Activated CD8-positive, alpha-beta memory T cell treated with anti-CD3 and anti-CD28 coated beads for 4 hours (primary cell): ENCODE data around the gene GALNTL6.

Source experiments
- DNase-seq, 2 donors: peaks; one replicate each; pipeline ENCODE4 v3.0.0-alpha.2; 2020; ENCODE audit warnings: low read depth in 2 of 2

The GALNTL6 gene

GRCh38 chr4:172007889-172008288 is 194.7 kb downstream of the GALNTL6 start:
- DNase-seq: no peak

GRCh38 chr4:172009446-172010230 is 196.4 kb downstream of the GALNTL6 start:
- no peak for DNase-seq

GRCh38 chr4:172011196-172011595 is 198.0 kb downstream of the GALNTL6 start:
- DNase-seq: no peak

GRCh38 chr4:172018358-172018757 is 205.2 kb downstream of the GALNTL6 start:
- DNase-seq: no peak

- DNase-seq: no peak
Observed at GRCh38 chr4:172035562-172035961, 222.4 kb downstream of the GALNTL6 start.

- DNase-seq: no peak
Observed at GRCh38 chr4:172040766-172041165, 227.6 kb downstream of the GALNTL6 start.

- no peak for DNase-seq
Observed at GRCh38 chr4:172042714-172043114, 229.5 kb downstream of the GALNTL6 start.

- no peak for DNase-seq
Observed at GRCh38 chr4:172045981-172046380, 232.8 kb downstream of the GALNTL6 start.

- no peak for DNase-seq
Observed at GRCh38 chr4:172048666-172049065, 235.5 kb downstream of the GALNTL6 start.

DNA sequence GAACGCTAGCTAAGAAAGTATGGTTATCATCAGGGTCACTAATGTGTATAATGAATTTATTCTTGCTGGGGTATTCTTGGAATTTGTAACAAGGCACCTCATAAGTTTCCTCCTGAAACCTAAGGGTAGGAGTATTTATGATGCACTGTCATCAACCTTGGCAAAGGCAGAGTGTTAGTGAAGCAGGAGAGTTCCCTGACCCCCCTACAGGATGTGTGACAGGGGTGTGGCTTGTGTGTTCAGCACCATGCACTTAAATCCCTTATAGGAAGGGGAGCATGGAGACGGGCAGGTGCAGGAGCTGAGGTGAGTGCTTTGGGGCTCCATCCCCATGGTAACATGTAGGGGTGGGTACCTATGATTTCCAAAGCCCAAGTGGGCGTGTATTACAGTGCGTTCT is 237.7 kb downstream of the GALNTL6 start:
- no peak for DNase-seq

DNA sequence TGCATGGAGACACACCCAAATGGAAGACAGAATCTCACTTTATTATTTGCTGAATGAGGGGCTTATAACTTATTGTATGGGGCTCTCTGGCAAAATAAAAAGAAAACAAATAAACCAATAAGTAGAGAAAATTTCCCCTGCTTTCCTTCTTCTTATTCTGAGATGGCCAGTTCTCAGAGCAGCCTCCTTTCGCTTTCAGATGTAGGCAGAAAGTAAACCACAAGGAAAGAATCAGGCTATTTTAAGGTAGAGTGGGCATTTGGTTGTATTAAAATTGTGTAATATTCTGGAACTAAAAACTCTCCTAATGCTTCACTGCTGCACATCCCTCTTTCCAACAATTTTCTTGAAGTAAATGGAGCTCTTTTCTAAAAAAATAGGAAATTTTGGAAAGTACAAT is 241.8 kb downstream of the GALNTL6 start:
- no peak for DNase-seq

DNA sequence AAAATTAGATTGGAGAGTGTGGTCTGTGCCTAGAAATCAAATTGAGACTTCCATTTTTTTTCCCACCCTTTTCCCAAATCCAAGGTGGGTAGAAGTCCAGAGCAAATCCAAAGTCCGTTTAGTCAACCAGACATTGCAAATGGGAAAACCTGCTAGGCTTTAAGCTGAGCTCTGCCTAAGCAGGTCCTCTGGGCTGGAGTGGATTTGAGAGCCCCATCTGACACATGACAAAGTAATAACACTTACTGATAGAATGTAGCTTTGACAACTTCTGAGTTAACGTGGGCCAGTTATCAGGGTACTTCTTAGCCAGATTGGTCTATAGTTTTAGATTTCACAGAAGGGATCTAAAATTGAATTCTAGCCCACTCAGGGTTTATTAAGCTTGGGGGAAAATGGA is 242.3 kb downstream of the GALNTL6 start:
- no peak for DNase-seq

DNA sequence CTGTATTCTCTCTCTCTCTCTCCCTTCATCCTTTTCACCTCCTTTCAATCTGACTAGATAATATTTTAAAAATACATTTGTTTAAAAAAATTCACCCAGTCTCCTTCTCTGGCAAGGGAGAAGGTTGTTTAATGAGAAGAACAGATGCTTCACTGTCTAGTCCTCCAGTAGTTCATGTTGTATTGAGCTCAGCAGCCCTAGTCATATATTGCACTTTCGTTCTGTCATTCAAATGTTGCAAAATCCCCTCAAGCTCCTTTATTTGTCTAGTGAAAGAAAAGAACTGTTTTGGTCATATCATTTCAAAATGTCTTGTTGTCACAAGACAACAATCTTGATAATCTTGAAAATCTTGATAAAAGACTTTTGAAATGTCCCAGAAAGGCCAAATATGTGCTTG is 248.0 kb downstream of the GALNTL6 start:
- DNase-seq: no peak

DNA sequence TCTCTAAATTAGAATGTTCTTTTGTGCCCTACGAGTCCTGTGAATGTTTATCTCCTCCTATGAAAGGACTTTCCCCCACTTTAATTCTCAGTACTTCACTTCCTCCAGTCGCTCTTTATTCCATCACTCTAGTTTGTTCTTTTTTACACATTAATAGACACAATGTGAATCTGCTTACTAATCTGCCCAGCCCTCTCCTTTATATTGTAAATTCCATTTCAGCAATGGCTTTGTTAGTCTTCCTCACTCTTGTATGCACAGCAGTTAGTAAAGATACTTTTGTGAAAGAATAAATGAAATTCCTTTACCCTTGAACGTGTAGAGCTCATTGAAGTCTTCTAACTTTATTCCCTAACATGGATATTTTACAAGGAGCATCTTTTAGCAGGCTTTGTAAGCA is 255.3 kb downstream of the GALNTL6 start:
- no peak for DNase-seq

DNA sequence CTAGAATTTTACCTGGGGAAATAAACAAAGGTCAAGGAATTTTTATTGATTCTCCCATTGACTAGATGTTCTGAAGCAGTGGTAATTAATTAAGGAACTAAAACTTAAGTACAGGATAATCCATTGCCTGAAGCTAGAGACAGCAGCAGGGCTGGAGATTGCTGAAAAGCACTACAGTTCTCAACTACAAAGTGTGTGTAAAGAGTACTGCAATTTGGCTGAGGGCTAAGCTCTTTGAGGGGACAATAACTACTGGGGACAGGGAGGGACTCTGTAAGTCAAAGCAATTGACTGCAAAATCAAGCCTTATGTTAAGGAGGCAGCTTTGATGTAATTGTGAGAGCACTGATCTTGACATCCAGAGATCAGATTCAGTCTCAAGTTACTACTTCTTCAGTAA is 260.4 kb downstream of the GALNTL6 start:
- DNase-seq: no peak

GRCh38 chr4:172083272-172083671 is 270.1 kb downstream of the GALNTL6 start:
- DNase-seq: no peak

GRCh38 chr4:172088556-172088955 is 275.4 kb downstream of the GALNTL6 start:
- no peak for DNase-seq

- DNase-seq: no peak
Observed at GRCh38 chr4:172095161-172095560, 282.0 kb downstream of the GALNTL6 start.

GRCh38 chr4:172096786-172097185 is 283.6 kb downstream of the GALNTL6 start:
- DNase-seq: no peak

GRCh38 chr4:172099376-172099775 is 286.2 kb downstream of the GALNTL6 start:
- DNase-seq: no peak

- DNase-seq: no peak
Observed at GRCh38 chr4:172103456-172103855, 290.3 kb downstream of the GALNTL6 start.

DNA sequence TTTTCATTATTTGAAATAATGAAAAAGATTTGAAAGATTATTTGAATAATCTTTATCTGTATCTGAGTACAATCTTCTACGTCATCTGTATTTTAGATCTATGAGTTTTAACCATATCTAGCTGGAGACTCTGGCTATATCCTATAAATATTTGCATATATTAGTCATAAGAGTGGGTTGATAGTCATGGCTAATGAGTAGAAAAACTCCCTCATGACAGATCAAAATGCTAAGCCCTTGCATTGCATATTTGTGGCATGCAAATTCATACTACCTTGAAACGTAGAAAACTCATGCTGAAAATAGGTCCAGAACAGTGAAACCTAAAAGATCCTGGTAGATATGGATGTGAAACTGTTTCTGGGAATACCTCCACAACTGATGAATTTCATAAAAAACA is 291.3 kb downstream of the GALNTL6 start:
- no peak for DNase-seq

DNA sequence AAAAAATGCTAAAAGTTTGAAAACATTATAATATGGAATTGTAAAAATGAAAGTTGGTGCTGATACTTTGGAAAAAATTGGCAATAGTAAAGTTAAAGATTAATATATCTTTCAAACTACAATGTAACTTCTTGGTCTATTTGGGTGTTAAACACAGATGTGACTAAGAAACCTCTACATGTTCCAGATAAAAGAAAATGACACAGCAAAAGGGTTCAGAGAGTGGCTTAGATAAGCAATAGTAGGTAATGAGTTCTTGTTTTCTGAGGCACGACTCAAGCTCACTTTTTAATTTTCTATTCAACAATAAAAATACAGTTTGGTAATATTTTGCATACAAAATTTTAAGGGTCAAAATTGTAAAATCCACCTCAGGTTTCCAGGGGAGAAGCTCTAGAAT is 292.7 kb downstream of the GALNTL6 start:
- DNase-seq: no peak

- no peak for DNase-seq
Observed at GRCh38 chr4:172109466-172109865, 296.3 kb downstream of the GALNTL6 start.
